ENCODE results near the gene KCNQ1.

The KCNQ1 gene

GRCh38 chr11:2742611-2743426 lies 298.0 kb downstream of the KCNQ1 start:
- no peak for DNase-seq

- DNase-seq = no peak
Observed at GRCh38 chr11:2743427-2744110, 298.8 kb downstream of the KCNQ1 start.

GRCh38 chr11:2744166-2744565 lies 299.4 kb downstream of the KCNQ1 start:
- DNase-seq = no peak

GRCh38 chr11:2745511-2745910 lies 300.7 kb downstream of the KCNQ1 start:
- no peak for DNase-seq

- no peak for DNase-seq
Observed at GRCh38 chr11:2746401-2747247, 301.8 kb downstream of the KCNQ1 start.

- no peak for DNase-seq
Observed at GRCh38 chr11:2747248-2748027, 302.6 kb downstream of the KCNQ1 start.

- DNase-seq = no peak
Observed at GRCh38 chr11:2748061-2748813, 303.4 kb downstream of the KCNQ1 start.

GRCh38 chr11:2748814-2749554 lies 304.2 kb downstream of the KCNQ1 start:
- no peak for DNase-seq

GRCh38 chr11:2750101-2750681 lies 305.4 kb downstream of the KCNQ1 start:
- DNase-seq = no peak

- no peak for DNase-seq
Observed at GRCh38 chr11:2750682-2751522, 306.1 kb downstream of the KCNQ1 start.

- no peak for DNase-seq
Observed at GRCh38 chr11:2751523-2752203, 306.9 kb downstream of the KCNQ1 start.

GRCh38 chr11:2752204-2752770 lies 307.5 kb downstream of the KCNQ1 start:
- no peak for DNase-seq

GRCh38 chr11:2752923-2753322 lies 308.1 kb downstream of the KCNQ1 start:
- DNase-seq = no peak

- no peak for DNase-seq
Observed at GRCh38 chr11:2754008-2754407, 309.2 kb downstream of the KCNQ1 start.

- no peak for DNase-seq
Observed at GRCh38 chr11:2755071-2755470, 310.3 kb downstream of the KCNQ1 start.

GRCh38 chr11:2758751-2759150 lies 313.9 kb downstream of the KCNQ1 start:
- no peak for DNase-seq

GRCh38 chr11:2759228-2760195 lies 314.7 kb downstream of the KCNQ1 start:
- no peak for DNase-seq
